HEK293 (cell line): Measurements from ENCODE around the gene FHIT.
"Not testable (repeated sequence)": the region's sequence is repeated elsewhere in the genome, so short reads cannot be mapped to it uniquely, and the experiment has no call there.

ENCODE experiments used
- CTCF ChIA-PET: fragments of 350-600 bp; formaldehyde crosslinking; extraction: SDS; loops from one replicate; lab custom pipeline; 2021; ENCODE audit warnings: antibody characterized with exemption; lab: Yijun Ruan, JAX
- POLR2A ChIA-PET: fragments of 300-600 bp; formaldehyde crosslinking; extraction: SDS; loops from one replicate; lab custom pipeline; 2020; ENCODE audit warnings: antibody characterized with exemption, inconsistent platforms; lab: Yijun Ruan, JAX
- H3K27ac ChIP-seq: fragments of 200-500 bp; sonication (Bioruptor generic); 2 replicates; pipeline ENCODE4 v1.5.1; 2014; ENCODE audit warnings: low read depth, low read length, control low read depth, inconsistent platforms; ENCODE audit errors: extremely low read depth
- H3K36me3 ChIP-seq, 2 experiments: fragments of 200-500 bp in 1 of 2; sonication (Bioruptor generic) in 1 of 2; 1 replicate in 1 of 2; 2 replicates in 1 of 2; pipeline ENCODE4 v1.5.1; 2014 to 2017; ENCODE audit warnings: inconsistent platforms in 2 of 2, low read length in 2 of 2; ENCODE audit not compliant: control insufficient read depth in 2 of 2, insufficient read depth in 1 of 2
- H3K4me1 ChIP-seq: fragments of 200-500 bp; sonication (Bioruptor generic); 2 replicates; pipeline ENCODE4 v1.5.1; 2014; ENCODE audit warnings: mild to moderate bottlenecking, low read length, inconsistent platforms; ENCODE audit not compliant: control insufficient read depth, insufficient read depth
- H3K4me3 ChIP-seq: 2 replicates; pipeline ENCODE4 v1.5.1; 2011; ENCODE audit warnings: low read depth, mild to moderate bottlenecking, control low read depth, low read length, moderate library complexity
- H3K9me3 ChIP-seq: fragments of 200-500 bp; sonication (Bioruptor generic); 2 replicates; pipeline ENCODE4 v1.5.1; 2014; ENCODE audit warnings: low read depth, low read length, inconsistent platforms; ENCODE audit not compliant: control insufficient read depth, insufficient read depth
- BCL11A ChIP-seq: fragments of 450-650 bp; formaldehyde crosslinking; IDR thresholded peaks from 2 replicates; pipeline ENCODE4 v1.5.1; 2016; ENCODE audit warnings: low read depth, missing biosample characterization, missing genetic modification characterization
- KLF8 ChIP-seq: fragments of 450-650 bp; formaldehyde crosslinking; IDR thresholded peaks from 2 replicates; pipeline ENCODE4 v1.5.1; 2016; ENCODE audit warnings: missing biosample characterization, missing genetic modification characterization
- PRDM1 ChIP-seq: fragments of 450-650 bp; formaldehyde crosslinking; IDR thresholded peaks from 2 replicates; pipeline ENCODE4; 2016; ENCODE audit warnings: missing biosample characterization, missing genetic modification characterization
- SCRT1 ChIP-seq: fragments of 450-650 bp; formaldehyde crosslinking; IDR thresholded peaks from 2 replicates; pipeline ENCODE4 v1.5.1; 2016; ENCODE audit warnings: missing biosample characterization, missing genetic modification characterization, borderline replicate concordance
- SCRT2 ChIP-seq: fragments of 450-650 bp; formaldehyde crosslinking; IDR thresholded peaks from 2 replicates; pipeline ENCODE4 v1.5.1; 2016; ENCODE audit warnings: missing biosample characterization, missing genetic modification characterization
- ZBTB1 ChIP-seq: fragments of 450-650 bp; formaldehyde crosslinking; IDR thresholded peaks from 2 replicates; pipeline ENCODE4 v1.5.1; 2016; ENCODE audit warnings: missing biosample characterization, missing genetic modification characterization
- ZBTB20 ChIP-seq: fragments of 450-650 bp; formaldehyde crosslinking; IDR thresholded peaks from 2 replicates; pipeline ENCODE4 v1.5.1; 2016; ENCODE audit warnings: missing biosample characterization, missing genetic modification characterization
- ZBTB48 ChIP-seq: fragments of 450-650 bp; formaldehyde crosslinking; IDR thresholded peaks from 2 replicates; pipeline ENCODE4 v1.5.1; 2016; ENCODE audit warnings: missing biosample characterization, missing genetic modification characterization
- ZBTB7A ChIP-seq: fragments of 450-650 bp; formaldehyde crosslinking; IDR thresholded peaks from 2 replicates; pipeline ENCODE4 v1.5.1; 2016; ENCODE audit warnings: low read depth, missing biosample characterization, missing genetic modification characterization
- ZFP37 ChIP-seq: fragments of 450-650 bp; formaldehyde crosslinking; IDR thresholded peaks from 2 replicates; pipeline ENCODE4 v1.5.1; 2016; ENCODE audit warnings: missing biosample characterization, missing genetic modification characterization
- ZIC2 ChIP-seq: fragments of 450-650 bp; formaldehyde crosslinking; IDR thresholded peaks from 2 replicates; pipeline ENCODE4 v1.5.1; 2016; ENCODE audit warnings: missing biosample characterization, missing genetic modification characterization
- ZNF16 ChIP-seq: fragments of 450-650 bp; formaldehyde crosslinking; IDR thresholded peaks from 2 replicates; pipeline ENCODE4 v1.5.1; 2016; ENCODE audit warnings: low read depth, missing biosample characterization, missing genetic modification characterization
- ZNF175 ChIP-seq: fragments of 450-650 bp; formaldehyde crosslinking; IDR thresholded peaks from 2 replicates; pipeline ENCODE4 v1.5.1; 2016; ENCODE audit warnings: missing biosample characterization, missing genetic modification characterization
- ZNF184 ChIP-seq: fragments of 450-650 bp; IDR thresholded peaks from 2 replicates; pipeline ENCODE4 v1.5.1; 2018; ENCODE audit warnings: missing biosample characterization, mild to moderate bottlenecking, missing genetic modification characterization
- ZNF19 ChIP-seq: fragments of 450-650 bp; formaldehyde crosslinking; IDR thresholded peaks from 2 replicates; pipeline ENCODE4; 2016; ENCODE audit warnings: missing biosample characterization, missing genetic modification characterization, low read depth
- ZNF221 ChIP-seq: fragments of 450-650 bp; formaldehyde crosslinking; IDR thresholded peaks from 2 replicates; pipeline ENCODE4 v1.5.1; 2017; ENCODE audit warnings: missing biosample characterization, missing genetic modification characterization, borderline replicate concordance
- ZNF335 ChIP-seq: fragments of 450-650 bp; formaldehyde crosslinking; conservative IDR thresholded peaks from 2 replicates; pipeline ENCODE4 v1.5.1; 2016; ENCODE audit warnings: missing biosample characterization, missing genetic modification characterization
- ZNF621 ChIP-seq: fragments of 450-650 bp; formaldehyde crosslinking; IDR thresholded peaks from 2 replicates; pipeline ENCODE4 v1.5.1; 2017; ENCODE audit warnings: missing biosample characterization, missing genetic modification characterization
- ZNF785 ChIP-seq: fragments of 450-650 bp; formaldehyde crosslinking; IDR thresholded peaks from 2 replicates; pipeline ENCODE4 v1.5.1; 2016; ENCODE audit warnings: missing biosample characterization, missing genetic modification characterization
- TF ChIP-seq, protein P1 (sequence below): fragments of 450-650 bp; IDR thresholded peaks from 2 replicates; pipeline ENCODE4 v1.5.1; 2018; ENCODE audit warnings: missing biosample characterization, mild to moderate bottlenecking, missing genetic modification characterization
- TF ChIP-seq, protein P2 (sequence below): fragments of 450-650 bp; IDR thresholded peaks from 2 replicates; pipeline ENCODE4 v1.5.1; 2018; ENCODE audit warnings: missing biosample characterization, missing genetic modification characterization
- TF ChIP-seq, protein P3 (sequence below): fragments of 450-650 bp; formaldehyde crosslinking; IDR thresholded peaks from 2 replicates; pipeline ENCODE4 v1.5.1; 2017; ENCODE audit warnings: missing biosample characterization, missing genetic modification characterization
- TF ChIP-seq, protein P4 (sequence below): fragments of 450-650 bp; formaldehyde crosslinking; IDR thresholded peaks from 2 replicates; pipeline ENCODE4 v1.5.1; 2017; ENCODE audit warnings: missing biosample characterization, missing genetic modification characterization

FHIT gene

DNA sequence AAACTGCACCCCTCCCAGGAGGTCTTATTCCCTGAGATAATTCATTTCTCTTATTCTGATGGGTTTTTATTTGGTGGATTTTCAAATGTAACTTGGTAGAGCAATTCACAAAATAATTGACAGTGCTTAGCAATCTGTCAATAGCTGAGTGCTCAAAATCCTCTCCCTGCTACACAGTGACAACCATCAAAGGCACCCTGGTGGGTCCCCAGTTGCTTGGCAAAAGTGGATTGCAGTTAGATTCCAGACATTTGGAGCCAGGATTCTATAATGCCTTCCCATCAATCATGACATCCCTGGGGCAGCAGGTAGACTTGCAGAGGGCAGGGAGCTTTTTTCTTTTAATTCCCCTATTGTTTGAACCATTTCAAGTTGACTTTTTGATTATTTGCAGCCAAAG lies 59.0 kb downstream of the FHIT start (continued):
- TF ChIP-seq, protein P1, sequence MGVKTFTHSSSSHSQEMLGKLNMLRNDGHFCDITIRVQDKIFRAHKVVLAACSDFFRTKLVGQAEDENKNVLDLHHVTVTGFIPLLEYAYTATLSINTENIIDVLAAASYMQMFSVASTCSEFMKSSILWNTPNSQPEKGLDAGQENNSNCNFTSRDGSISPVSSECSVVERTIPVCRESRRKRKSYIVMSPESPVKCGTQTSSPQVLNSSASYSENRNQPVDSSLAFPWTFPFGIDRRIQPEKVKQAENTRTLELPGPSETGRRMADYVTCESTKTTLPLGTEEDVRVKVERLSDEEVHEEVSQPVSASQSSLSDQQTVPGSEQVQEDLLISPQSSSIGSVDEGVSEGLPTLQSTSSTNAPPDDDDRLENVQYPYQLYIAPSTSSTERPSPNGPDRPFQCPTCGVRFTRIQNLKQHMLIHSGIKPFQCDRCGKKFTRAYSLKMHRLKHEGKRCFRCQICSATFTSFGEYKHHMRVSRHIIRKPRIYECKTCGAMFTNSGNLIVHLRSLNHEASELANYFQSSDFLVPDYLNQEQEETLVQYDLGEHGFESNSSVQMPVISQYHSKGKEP (tag by site-specific recombination): no peak

DNA sequence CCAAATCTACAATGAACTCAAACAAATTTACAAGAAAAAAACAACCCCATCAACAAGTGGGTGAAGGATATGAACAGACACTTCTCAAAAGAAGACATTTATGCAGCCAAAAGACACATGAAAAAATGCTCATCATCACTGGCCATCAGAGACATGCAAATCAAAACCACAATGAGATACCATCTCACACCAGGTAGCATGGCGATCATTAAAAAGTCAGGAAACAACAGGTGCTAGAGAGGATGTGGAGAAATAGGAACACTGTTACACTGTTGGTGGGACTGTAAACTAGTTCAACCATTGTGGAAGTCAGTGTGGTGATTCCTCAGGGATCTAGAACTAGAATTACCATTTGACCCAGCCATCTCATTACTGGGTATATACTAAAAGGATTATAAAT lies 61.0 kb downstream of the FHIT start:
- H3K27ac ChIP-seq, H3K4me3 ChIP-seq, H3K4me1 ChIP-seq, H3K36me3 ChIP-seq, CTCF ChIA-PET, H3K9me3 ChIP-seq, POLR2A ChIA-PET: not testable (repeated sequence)
- peak; percentile 84 for TF ChIP-seq SCRT2
- TF ChIP-seq SCRT1 (tag by site-specific recombination): peak; percentile 52; the same call in 1 of the 2 replicates

DNA sequence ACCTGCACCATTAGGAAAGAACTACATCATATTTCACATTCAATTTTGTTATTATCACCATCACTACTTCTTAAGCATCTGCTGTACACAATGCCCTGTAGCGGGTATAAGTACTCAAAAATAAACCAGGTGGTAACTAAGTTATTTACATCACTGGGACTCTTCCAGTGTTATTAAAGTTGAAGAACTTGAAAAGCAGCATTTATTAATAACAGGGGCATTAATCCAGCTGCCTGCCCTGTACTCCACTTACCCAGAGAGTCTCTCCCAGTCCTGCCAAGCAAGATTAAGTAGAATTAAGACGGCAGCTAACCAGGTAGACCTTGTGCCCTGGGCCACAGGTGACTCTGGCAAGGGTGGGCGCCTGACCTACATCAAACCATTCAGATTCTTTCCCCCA lies 65.2 kb downstream of the FHIT start:
- Histone ChIP-seq H3K36me3 (no peaks in the 10 kb centered on the region), H3K4me1 (no peaks in the 10 kb centered on the region), H3K27ac (no peak overlapping the region), H3K9me3 (no peaks in the 10 kb centered on the region), H3K4me3 (no peak overlapping the region)
- POLR2A ChIA-PET: interaction anchor here (0.6 kb wide), 1 partner anchor 304 kb away, joined by 5 read pairs; no protein-coding TSS in a partner anchor
- CTCF ChIA-PET: no interaction called here
- TF ChIP-seq ZNF335 (tag by site-specific recombination): no peak
- no peak for TF ChIP-seq ZNF184
- TF ChIP-seq ZBTB1 (tag by site-specific recombination): no peak
- no peak for TF ChIP-seq ZNF16 (tag by site-specific recombination)
- TF ChIP-seq PRDM1 (tag by site-specific recombination): no peak
- no peak for TF ChIP-seq ZNF175 (tag by site-specific recombination)
- no peak for TF ChIP-seq ZNF785 (tag by site-specific recombination)
- TF ChIP-seq ZBTB48 (tag by site-specific recombination): no peak
- TF ChIP-seq, protein P2, sequence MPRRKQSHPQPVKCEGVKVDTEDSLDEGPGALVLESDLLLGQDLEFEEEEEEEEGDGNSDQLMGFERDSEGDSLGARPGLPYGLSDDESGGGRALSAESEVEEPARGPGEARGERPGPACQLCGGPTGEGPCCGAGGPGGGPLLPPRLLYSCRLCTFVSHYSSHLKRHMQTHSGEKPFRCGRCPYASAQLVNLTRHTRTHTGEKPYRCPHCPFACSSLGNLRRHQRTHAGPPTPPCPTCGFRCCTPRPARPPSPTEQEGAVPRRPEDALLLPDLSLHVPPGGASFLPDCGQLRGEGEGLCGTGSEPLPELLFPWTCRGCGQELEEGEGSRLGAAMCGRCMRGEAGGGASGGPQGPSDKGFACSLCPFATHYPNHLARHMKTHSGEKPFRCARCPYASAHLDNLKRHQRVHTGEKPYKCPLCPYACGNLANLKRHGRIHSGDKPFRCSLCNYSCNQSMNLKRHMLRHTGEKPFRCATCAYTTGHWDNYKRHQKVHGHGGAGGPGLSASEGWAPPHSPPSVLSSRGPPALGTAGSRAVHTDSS: no peak
- TF ChIP-seq ZBTB7A (tag by site-specific recombination): no peak
- no peak for TF ChIP-seq ZNF621 (tag by site-specific recombination)
- TF ChIP-seq, protein P3, sequence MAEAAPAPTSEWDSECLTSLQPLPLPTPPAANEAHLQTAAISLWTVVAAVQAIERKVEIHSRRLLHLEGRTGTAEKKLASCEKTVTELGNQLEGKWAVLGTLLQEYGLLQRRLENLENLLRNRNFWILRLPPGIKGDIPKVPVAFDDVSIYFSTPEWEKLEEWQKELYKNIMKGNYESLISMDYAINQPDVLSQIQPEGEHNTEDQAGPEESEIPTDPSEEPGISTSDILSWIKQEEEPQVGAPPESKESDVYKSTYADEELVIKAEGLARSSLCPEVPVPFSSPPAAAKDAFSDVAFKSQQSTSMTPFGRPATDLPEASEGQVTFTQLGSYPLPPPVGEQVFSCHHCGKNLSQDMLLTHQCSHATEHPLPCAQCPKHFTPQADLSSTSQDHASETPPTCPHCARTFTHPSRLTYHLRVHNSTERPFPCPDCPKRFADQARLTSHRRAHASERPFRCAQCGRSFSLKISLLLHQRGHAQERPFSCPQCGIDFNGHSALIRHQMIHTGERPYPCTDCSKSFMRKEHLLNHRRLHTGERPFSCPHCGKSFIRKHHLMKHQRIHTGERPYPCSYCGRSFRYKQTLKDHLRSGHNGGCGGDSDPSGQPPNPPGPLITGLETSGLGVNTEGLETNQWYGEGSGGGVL (tag by site-specific recombination): no peak
- TF ChIP-seq KLF8 (tag by site-specific recombination): no peak
- no peak for TF ChIP-seq ZIC2 (tag by site-specific recombination)
- TF ChIP-seq, all 188 proteins: peak for 0

DNA sequence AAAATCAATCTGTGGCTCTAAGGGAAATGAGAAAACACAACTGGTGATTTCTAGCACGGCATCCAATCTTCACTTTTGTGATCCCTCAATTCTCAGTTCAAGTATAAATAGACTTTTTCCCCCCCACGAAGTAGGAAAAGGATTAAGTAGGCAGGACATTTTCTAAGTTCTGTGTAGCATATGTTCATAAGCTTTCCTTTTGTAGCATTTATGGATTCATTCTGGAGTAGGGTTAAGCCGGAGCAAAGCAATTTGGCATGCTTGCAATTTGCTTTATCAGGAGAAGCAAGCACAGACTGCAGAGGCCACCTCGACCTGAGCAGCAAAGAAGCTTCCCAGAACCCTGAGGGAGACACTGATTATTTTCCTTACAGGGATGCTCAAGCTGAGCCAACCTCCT lies 66.3 kb downstream of the FHIT start:
- no peaks in the 10 kb centered on the region for H3K4me1 ChIP-seq
- no peak overlapping the region for H3K4me3 ChIP-seq
- H3K27ac ChIP-seq: no peak overlapping the region
- CTCF ChIA-PET: no interaction called here
- POLR2A ChIA-PET: no interaction called here
- no peaks in the 10 kb centered on the region for H3K36me3 ChIP-seq
- no peaks in the 10 kb centered on the region for H3K9me3 ChIP-seq
- TF ChIP-seq ZBTB1 (tag by site-specific recombination) (no peak), ZBTB7A (tag by site-specific recombination) (no peak), ZBTB48 (tag by site-specific recombination) (no peak), ZNF221 (no peak), ZFP37 (tag by site-specific recombination) (no peak), BCL11A (tag by site-specific recombination) (no peak), ZNF19 (tag by site-specific recombination) (no peak), ZBTB20 (tag by site-specific recombination) (no peak)
- TF ChIP-seq, protein P4, sequence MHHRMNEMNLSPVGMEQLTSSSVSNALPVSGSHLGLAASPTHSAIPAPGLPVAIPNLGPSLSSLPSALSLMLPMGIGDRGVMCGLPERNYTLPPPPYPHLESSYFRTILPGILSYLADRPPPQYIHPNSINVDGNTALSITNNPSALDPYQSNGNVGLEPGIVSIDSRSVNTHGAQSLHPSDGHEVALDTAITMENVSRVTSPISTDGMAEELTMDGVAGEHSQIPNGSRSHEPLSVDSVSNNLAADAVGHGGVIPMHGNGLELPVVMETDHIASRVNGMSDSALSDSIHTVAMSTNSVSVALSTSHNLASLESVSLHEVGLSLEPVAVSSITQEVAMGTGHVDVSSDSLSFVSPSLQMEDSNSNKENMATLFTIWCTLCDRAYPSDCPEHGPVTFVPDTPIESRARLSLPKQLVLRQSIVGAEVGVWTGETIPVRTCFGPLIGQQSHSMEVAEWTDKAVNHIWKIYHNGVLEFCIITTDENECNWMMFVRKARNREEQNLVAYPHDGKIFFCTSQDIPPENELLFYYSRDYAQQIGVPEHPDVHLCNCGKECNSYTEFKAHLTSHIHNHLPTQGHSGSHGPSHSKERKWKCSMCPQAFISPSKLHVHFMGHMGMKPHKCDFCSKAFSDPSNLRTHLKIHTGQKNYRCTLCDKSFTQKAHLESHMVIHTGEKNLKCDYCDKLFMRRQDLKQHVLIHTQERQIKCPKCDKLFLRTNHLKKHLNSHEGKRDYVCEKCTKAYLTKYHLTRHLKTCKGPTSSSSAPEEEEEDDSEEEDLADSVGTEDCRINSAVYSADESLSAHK: no peak
